SJCRH30 (cell line): ENCODE measurements around the gene TMEM11. TPM values are rescaled to one million over a fixed set of nuclear protein-coding genes. Genes with fewer than 3 reads are reported as not detected.

Experiments
- DNase-seq, 2 experiments: peaks; one replicate each; pipeline ENCODE4 v3.0.0-alpha.2; 2015 to 2020
- H3K27ac ChIP-seq: fragments of 250-450 bp; sonication (Bioruptor Pico); 2 replicates; pipeline ENCODE4 v1.5.1; 2020; ENCODE audit warnings: mild to moderate bottlenecking, moderate library complexity
- H3K27me3 ChIP-seq: fragments of 250-450 bp; sonication (Bioruptor Pico); 2 replicates; pipeline ENCODE4 v1.5.1; 2020; ENCODE audit warnings: mild to moderate bottlenecking, moderate library complexity
- H3K36me3 ChIP-seq: fragments of 250-450 bp; sonication (Bioruptor Pico); 2 replicates; pipeline ENCODE4 v1.5.1; 2020; ENCODE audit warnings: mild to moderate bottlenecking, moderate library complexity
- H3K4me1 ChIP-seq: fragments of 250-450 bp; sonication (Bioruptor Pico); 2 replicates; pipeline ENCODE4 v1.5.1; 2020; ENCODE audit warnings: mild to moderate bottlenecking, moderate library complexity
- H3K4me3 ChIP-seq: fragments of 250-450 bp; sonication (Bioruptor Pico); 2 replicates; pipeline ENCODE4 v1.5.1; 2020; ENCODE audit warnings: mild to moderate bottlenecking, moderate library complexity
- H3K9me3 ChIP-seq: fragments of 250-450 bp; sonication (Bioruptor Pico); replicated peaks from 2 replicates; pipeline ENCODE4 v1.5.1; 2020; ENCODE audit warnings: mild to moderate bottlenecking, moderate library complexity
- total RNA-seq: library from RNA; depleted of rRNA; stranded (reverse); fragments of >200 nt; shearing (Covaris generic); gene quantifications from 2 replicates; pipeline ENCODE4 v1.2.3, GENCODE V29; 2014; rRNA removed

Gene TMEM11
- total RNA-seq, 1 experiment from 2014 or later: 86.1 TPM

DNA sequence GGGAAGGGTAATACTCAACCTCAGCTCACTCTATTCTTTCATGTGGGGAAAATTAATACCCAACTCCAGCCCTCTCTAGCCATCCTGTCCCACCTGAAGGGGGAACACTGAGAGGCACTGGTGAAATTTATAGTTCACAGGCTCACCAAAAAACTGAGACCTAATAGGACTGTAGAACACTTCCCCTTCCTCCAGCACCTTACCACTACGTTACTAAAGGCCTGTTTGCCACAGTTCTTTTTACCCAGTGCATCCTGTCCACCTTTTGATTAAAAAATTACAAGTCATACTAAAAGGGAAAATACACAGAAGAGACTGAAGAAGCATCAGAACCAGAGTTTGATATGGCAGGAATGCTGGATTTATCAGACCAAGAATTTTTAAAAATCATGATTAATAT is 61.2 kb downstream of the TMEM11 start:
- H3K27me3 ChIP-seq: no peaks in the 10 kb centered on the region
- DNase-seq: no peak
- peaks cover 7% of the 10 kb centered on the region; the same call in 1 of the 2 replicates for H3K9me3 ChIP-seq
- H3K4me1 ChIP-seq: no peaks in the 10 kb centered on the region
- 0 out of 2 replicates have a peak, but pooled peaks cover under 1% of the 10 kb centered on the region for H3K36me3 ChIP-seq
- H3K27ac ChIP-seq: no peak overlapping the region
- no peak overlapping the region for H3K4me3 ChIP-seq

DNA sequence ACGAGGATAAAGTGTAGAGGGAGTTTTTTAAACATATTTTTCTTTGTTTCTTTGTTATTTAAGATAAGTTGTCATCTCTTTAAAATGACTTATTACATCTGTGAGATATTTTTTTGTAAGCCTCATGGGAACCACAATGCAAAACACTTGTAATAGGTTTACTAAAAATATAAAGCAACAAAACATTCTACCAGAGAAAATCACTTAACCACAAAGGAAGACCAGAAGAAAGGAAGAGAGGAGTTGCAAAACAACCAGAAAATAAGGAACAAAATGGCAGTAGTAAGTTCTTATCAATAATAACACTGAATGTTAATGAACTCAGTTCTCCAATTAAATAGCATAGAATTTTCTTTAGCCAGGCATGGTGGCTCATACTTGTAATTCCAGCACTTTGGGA is 64.3 kb downstream of the TMEM11 start:
- peaks cover 7% of the 10 kb centered on the region; the same call in 1 of the 2 replicates for H3K9me3 ChIP-seq
- no peaks in the 10 kb centered on the region for H3K4me1 ChIP-seq
- H3K27ac ChIP-seq: no peak overlapping the region
- H3K36me3 ChIP-seq: 0 out of 2 replicates have a peak, but pooled peaks cover 4% of the 10 kb centered on the region
- H3K4me3 ChIP-seq: no peak overlapping the region
- no peak for DNase-seq
- H3K27me3 ChIP-seq: no peaks in the 10 kb centered on the region

Other genes starting within 250 kb of the TMEM11 start
- gene USP22, start 171.2 kb downstream of the TMEM11 start, total RNA-seq: 621 and 662 TPM in 2 replicates
- gene DHRS7B, start 87.2 kb downstream of the TMEM11 start, total RNA-seq: 16.7 and 20.8 TPM in 2 replicates
- 5.1 and 5.4 TPM in 2 replicates for gene NATD1, start 39.2 kb upstream of the TMEM11 start, total RNA-seq
- 19.4 and 20.4 TPM in 2 replicates for gene MAP2K3, start 70.5 kb upstream of the TMEM11 start, total RNA-seq
- gene KCNJ12, start 162.2 kb upstream of the TMEM11 start, total RNA-seq: 0.20 and 0.40 TPM in 2 replicates